Retinal pigment epithelial cell (primary cell): ENCODE data around the gene S100A2.
A peak's percentile ranks its signal among the peaks of the same experiment; 100 is the strongest.

ENCODE experiments used
- DNase-seq: peaks from one replicate; pipeline ENCODE4 v3.0.0-alpha.2; 2010; ENCODE audit warnings: low read depth
- H3K4me3 ChIP-seq: 2 replicates; pipeline ENCODE4 v1.5.1; 2011; ENCODE audit warnings: mild to moderate bottlenecking, low read length, control low read depth, moderate library complexity
- TF ChIP-seq, protein P1 (sequence below): conservative IDR thresholded peaks from 2 replicates; pipeline ENCODE4 v1.5.1; 2011; ENCODE audit warnings: low read depth, low read length, control low read depth, inconsistent platforms

S100A2 gene

DNA sequence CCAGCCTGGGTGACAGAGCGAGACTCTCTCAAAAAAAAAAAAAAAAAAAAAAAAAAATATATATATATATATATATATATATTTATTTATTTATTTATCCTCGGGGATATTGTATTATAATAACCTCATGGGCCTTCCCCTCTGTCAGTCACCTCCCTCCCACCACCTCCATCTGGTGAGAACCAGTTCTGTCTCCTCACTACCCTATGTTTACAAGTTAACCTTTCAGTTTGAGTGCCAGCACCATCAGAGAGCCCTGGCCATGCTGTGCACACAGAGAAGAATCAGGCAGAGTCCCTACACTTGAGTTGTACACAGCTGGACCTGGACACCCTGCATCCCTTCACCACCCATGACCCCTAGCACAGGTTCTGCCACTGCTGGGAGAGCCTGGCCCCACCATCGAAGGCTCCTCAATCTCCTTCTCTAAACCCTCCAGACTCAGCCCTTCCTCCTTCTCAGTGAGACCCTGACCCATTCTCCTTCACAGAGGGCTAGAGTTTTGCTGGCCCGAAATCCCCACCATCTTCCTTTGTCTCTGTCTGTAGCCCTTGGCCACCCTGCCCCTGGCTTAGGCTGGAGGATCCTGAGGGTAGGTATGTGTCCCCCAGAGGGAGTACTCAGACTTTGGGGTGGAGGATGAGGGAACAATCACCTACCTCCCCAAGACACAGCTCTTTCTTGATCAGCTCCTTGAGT lies 26.1 kb downstream of the S100A2 start:
- no peak overlapping the region for H3K4me3 ChIP-seq

DNA sequence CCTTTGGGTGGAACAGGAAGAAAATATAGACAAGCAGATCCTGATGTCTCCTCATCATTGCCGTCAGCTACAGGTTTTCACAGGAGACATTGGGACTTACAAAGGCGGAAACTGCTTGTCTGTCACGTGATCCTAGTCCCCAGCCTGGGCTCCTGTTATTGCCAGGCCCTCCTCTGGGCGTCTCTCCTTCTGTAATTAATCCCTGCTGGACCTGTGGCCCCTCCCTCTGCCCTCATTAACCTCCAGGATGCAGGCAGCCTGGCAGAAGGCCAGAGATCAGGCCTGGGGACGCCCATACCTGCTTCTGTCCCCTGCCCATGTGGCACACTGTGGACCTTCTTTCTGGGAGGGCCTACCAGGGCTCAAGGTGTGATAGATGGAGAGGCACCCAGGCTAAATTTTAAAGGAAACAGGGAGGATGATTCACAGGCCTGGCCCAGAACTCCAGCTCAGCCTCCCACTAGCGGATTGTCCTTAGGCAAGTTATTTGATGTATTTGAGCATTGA lies 27.3 kb downstream of the S100A2 start:
- TF ChIP-seq, protein P1, sequence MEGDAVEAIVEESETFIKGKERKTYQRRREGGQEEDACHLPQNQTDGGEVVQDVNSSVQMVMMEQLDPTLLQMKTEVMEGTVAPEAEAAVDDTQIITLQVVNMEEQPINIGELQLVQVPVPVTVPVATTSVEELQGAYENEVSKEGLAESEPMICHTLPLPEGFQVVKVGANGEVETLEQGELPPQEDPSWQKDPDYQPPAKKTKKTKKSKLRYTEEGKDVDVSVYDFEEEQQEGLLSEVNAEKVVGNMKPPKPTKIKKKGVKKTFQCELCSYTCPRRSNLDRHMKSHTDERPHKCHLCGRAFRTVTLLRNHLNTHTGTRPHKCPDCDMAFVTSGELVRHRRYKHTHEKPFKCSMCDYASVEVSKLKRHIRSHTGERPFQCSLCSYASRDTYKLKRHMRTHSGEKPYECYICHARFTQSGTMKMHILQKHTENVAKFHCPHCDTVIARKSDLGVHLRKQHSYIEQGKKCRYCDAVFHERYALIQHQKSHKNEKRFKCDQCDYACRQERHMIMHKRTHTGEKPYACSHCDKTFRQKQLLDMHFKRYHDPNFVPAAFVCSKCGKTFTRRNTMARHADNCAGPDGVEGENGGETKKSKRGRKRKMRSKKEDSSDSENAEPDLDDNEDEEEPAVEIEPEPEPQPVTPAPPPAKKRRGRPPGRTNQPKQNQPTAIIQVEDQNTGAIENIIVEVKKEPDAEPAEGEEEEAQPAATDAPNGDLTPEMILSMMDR, result no peak
- DNase-seq, result no peak
- H3K4me3 ChIP-seq, result no peak overlapping the region

More for the DNA sequence above, 26.1 kb downstream of the S100A2 start:
- TF ChIP-seq, protein P1, result no peak
- DNase-seq, result no peak

DNA sequence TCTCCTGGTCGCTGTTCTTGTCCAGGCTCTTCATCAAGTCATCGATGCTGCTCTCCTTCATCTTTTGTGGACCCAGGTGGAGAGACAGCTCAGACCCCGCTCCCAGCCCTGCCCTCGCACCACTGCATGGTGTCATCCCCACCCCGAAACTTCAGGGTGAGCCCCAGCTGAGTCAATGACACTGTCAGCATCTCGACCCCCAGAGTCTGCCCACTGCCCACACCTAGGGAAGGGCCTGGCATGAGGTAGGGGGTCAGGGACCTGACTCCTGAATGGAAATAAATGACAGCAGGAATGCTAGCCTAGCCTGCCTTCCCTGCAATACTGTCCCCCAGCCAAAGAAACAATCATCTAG lies 28.3 kb downstream of the S100A2 start:
- DNase-seq, result no peak
- TF ChIP-seq, protein P1, result no peak
- H3K4me3 ChIP-seq, result no peak overlapping the region

DNA sequence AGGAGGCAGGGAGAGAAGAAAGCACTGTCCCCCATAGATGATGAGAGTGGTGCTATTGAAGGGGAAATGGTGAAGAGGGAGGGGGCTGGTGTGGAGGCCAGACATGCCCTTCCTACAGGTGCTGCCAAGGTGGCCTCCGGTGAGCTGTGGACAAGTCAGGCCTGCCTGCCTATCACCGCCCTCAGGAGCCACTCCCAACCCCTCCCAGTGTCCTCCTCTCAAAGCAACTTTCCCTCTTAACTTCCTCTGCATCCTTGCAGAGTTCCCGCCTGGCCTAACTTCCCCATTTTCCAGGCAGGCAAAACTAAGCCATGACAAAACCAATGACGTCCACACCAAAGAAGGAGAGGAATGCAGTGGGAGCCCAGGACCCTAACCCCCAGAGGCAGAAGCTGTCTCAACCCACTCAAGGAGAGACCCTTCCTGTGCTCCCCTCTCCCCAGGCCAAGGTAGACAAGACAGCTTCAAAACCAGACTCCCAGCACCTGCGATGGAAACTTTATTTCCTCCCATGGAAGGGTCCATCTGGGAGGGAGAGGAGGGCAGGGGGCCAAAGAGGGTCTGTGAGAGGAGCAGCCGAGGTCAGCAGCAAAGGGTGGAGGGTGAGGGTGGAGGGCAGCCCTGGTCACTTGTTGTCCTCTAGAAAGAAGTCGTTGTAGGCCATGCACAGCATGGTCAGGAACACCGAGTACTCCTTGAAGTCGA lies 28.8 kb downstream of the S100A2 start:
- DNase-seq, result no peak
- TF ChIP-seq, protein P1, result no peak
- peak overlapping the region; percentile 81 for H3K4me3 ChIP-seq

DNA sequence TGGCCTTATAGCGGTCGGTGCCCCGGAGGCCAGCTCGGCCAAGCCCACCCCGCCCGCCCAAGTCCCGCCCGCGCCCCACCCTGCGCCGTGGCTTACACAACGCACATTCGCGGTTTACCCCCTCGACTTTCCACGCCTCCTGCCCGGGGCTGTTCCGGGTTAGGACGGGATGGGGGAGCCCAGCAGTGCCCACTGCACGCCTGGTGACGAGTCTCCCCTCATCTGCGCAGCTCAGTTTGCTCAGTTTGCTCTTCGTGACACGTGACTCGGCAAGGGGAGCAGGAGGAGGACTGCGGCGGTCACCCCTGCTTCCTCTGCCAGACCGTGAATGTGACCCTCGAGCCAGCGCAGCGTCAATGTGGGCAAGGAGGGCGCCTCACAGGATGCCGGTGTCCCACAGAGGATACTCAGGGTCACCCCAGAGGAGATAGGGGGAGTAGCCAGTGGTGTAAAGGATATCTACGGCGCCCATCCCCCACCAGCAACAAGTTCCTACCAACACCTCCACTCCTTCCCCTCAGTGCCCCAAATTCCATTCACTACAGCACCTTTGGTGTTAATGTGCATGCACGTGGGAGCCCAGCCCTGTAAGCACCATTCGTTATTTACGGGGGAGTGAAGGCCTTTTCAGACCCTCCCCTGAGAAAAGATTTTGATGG lies 29.5 kb downstream of the S100A2 start:
- no peak for DNase-seq
- H3K4me3 ChIP-seq, result peak overlapping the region; percentile 81
- TF ChIP-seq, protein P1, result no peak

DNA sequence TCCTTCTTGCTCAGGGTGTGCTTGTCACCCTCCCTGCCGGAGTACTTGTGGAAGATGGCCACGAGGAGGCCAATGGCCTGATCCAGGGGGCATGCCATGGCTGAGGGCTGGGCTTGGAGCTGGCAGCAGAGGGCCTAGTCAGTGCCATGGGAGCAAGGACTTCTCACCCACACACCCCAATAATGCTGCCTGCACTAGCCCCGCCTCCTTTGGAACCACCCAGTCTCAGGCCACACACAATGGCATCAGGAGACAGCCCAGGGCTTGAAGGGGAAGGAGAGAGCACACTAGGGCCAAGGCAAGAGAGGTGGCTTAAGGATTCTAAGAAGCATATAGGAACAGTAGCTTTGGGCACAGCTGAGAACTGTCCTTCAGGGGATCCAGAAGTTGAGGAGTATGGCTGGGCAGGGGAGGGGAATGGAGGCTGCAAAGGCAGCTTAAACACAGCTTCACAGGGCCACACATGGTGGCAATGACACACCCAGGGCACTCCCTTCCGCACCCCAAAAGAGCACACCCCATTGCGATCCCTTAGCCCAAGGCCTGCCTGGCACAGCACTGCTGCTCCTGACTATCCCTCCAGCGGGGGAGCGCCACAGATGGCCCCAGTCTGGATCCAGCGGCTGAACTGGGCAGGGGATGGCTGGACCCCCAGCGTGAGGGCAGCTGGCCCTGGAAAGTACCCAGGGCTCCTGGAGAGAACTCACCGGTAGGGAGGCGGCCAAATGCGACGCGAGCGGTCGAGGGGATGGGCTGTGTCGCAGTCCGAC lies 30.2 kb downstream of the S100A2 start, which contains the start of gene S100A6:
Gene S100A6, minus strand, starts transcription at position 750 of the 770 bp plus-strand sequence. Its CDS starts 652 bp downstream, at position 98.
- DNase-seq, result no peak
- TF ChIP-seq, protein P1, result no peak
- peak within 1 kb of the TSS; percentile 81 for H3K4me3 ChIP-seq
